IPS DF 6.9 (cell line): ENCODE data around the gene PLAAT5.

Experiments used
- DNase-seq: peaks from one replicate; pipeline ENCODE4 v3.0.0-alpha.2; 2013; ENCODE audit warnings: low read depth, low spot score
- H3K27ac ChIP-seq: one replicate; pipeline ENCODE4 v1.5.1; 2013; ENCODE audit warnings: low read length, control low read depth
- H3K27me3 ChIP-seq: 2 replicates; pipeline ENCODE4 v1.6.1; 2013; ENCODE audit warnings: mild to moderate bottlenecking, low read length; ENCODE audit not compliant: control insufficient read depth, insufficient read depth
- H3K36me3 ChIP-seq: 2 replicates; pipeline ENCODE4 v1.6.1; 2013; ENCODE audit warnings: low read length; ENCODE audit not compliant: control insufficient read depth, insufficient read depth
- H3K4me1 ChIP-seq: 2 replicates; pipeline ENCODE4 v1.6.1; 2013; ENCODE audit warnings: low read length; ENCODE audit not compliant: control insufficient read depth, insufficient read depth
- H3K4me3 ChIP-seq: 2 replicates; pipeline ENCODE4 v1.5.1; 2013; ENCODE audit warnings: mild to moderate bottlenecking, low read length
- H3K9me3 ChIP-seq: 2 replicates; pipeline ENCODE4 v1.6.1; 2013; ENCODE audit warnings: low read length, inconsistent platforms; ENCODE audit not compliant: control insufficient read depth, insufficient read depth
- whole genome bisulfite sequencing: extraction: QIAGEN DNeasy Blood & Tissue Kit; methylation state at CpG from one replicate; pipeline ENCODE4 v1.1.7; 2013; ENCODE audit warnings: mixed read lengths, missing lambda C conversion rate; ENCODE audit not compliant: insufficient read length, insufficient coverage; 5-methylcytosine and 5-hydroxymethylcytosine counted together

PLAAT5 gene

GRCh38 chr11:63512816-63513215, 21.8 kb upstream of the PLAAT5 start:
- no peaks in the 10 kb centered on the region for H3K27me3 ChIP-seq
- no peaks in the 10 kb centered on the region for H3K4me1 ChIP-seq
- H3K9me3 ChIP-seq, result no peaks in the 10 kb centered on the region
- no peak overlapping the region for H3K4me3 ChIP-seq
- no peak for DNase-seq
- H3K27ac ChIP-seq, result no peak overlapping the region
- WGBS, result no CpG with 5 or more reads among the region's 7 CpGs
- H3K36me3 ChIP-seq, result no peaks in the 10 kb centered on the region

GRCh38 chr11:63511048-63511748, 20.2 kb upstream of the PLAAT5 start:
- Histone ChIP-seq H3K27ac (no peak overlapping the region), H3K4me3 (no peak overlapping the region), H3K9me3 (no peaks in the 10 kb centered on the region), H3K4me1 (peaks cover 7% of the 10 kb centered on the region), H3K27me3 (no peaks in the 10 kb centered on the region), H3K36me3 (no peaks in the 10 kb centered on the region)
- DNase-seq, result no peak
- WGBS, result no CpG with 5 or more reads among the region's 11 CpGs

GRCh38 chr11:63510360-63511047, 19.5 kb upstream of the PLAAT5 start:
- no CpG with 5 or more reads among the region's 7 CpGs for WGBS

GRCh38 chr11:63508745-63509144, 17.8 kb upstream of the PLAAT5 start:
- Histone ChIP-seq H3K36me3 (no peaks in the 10 kb centered on the region), H3K27ac (no peak overlapping the region), H3K4me3 (no peak overlapping the region), H3K9me3 (no peaks in the 10 kb centered on the region), H3K27me3 (no peaks in the 10 kb centered on the region), H3K4me1 (peaks cover 9% of the 10 kb centered on the region)
- DNase-seq, result no peak
- no CpG with 5 or more reads among the region's 12 CpGs for WGBS

More at GRCh38 chr11:63510360-63511047, 19.5 kb upstream of the PLAAT5 start:
- Histone ChIP-seq H3K36me3 (no peaks in the 10 kb centered on the region), H3K27me3 (no peaks in the 10 kb centered on the region), H3K4me1 (peaks cover 9% of the 10 kb centered on the region), H3K4me3 (no peak overlapping the region), H3K27ac (no peak overlapping the region), H3K9me3 (no peaks in the 10 kb centered on the region)
- no peak for DNase-seq

- Histone ChIP-seq H3K27ac (no peak overlapping the region), H3K4me1 (peaks cover 11% of the 10 kb centered on the region), H3K4me3 (no peak overlapping the region), H3K27me3 (no peaks in the 10 kb centered on the region), H3K9me3 (no peaks in the 10 kb centered on the region), H3K36me3 (no peaks in the 10 kb centered on the region)
- no CpG with 5 or more reads among the region's 3 CpGs for WGBS
- no peak for DNase-seq
Observed at GRCh38 chr11:63508009-63508408, 17.0 kb upstream of the PLAAT5 start.

GRCh38 chr11:63507511-63507910, 16.5 kb upstream of the PLAAT5 start:
- H3K27me3 ChIP-seq, result no peaks in the 10 kb centered on the region
- peaks cover 11% of the 10 kb centered on the region for H3K4me1 ChIP-seq
- DNase-seq, result no peak
- H3K4me3 ChIP-seq, result no peak overlapping the region
- H3K27ac ChIP-seq, result no peak overlapping the region
- H3K9me3 ChIP-seq, result no peaks in the 10 kb centered on the region
- WGBS, result no CpG with 5 or more reads among the region's 2 CpGs
- no peaks in the 10 kb centered on the region for H3K36me3 ChIP-seq

GRCh38 chr11:63506876-63507275, 15.9 kb upstream of the PLAAT5 start:
- Histone ChIP-seq H3K9me3 (no peaks in the 10 kb centered on the region), H3K27me3 (no peaks in the 10 kb centered on the region), H3K4me1 (peaks cover 11% of the 10 kb centered on the region), H3K27ac (no peak overlapping the region), H3K4me3 (no peak overlapping the region), H3K36me3 (no peaks in the 10 kb centered on the region)
- DNase-seq, result no peak
- no CpG with 5 or more reads among the region's 2 CpGs for WGBS

GRCh38 chr11:63505857-63506528, 15.0 kb upstream of the PLAAT5 start, which contains the start of gene LGALS12:
Gene LGALS12, plus strand, starts transcription at chr11:63506084. Its CDS starts 375 bp downstream, at chr11:63506459.
- Histone ChIP-seq H3K27ac (no peak within 1 kb of the TSS), H3K27me3 (no peaks in the 10 kb centered on the region), H3K4me1 (peaks cover 11% of the 10 kb centered on the region), H3K36me3 (no peaks in the 10 kb centered on the region), H3K4me3 (no peak within 1 kb of the TSS), H3K9me3 (no peaks in the 10 kb centered on the region)
- WGBS, result no CpG with 5 or more reads among the region's 15 CpGs
- no peak for DNase-seq

GRCh38 chr11:63504933-63505586, 14.1 kb upstream of the PLAAT5 start:
- Histone ChIP-seq H3K9me3 (0 out of 2 replicates have a peak, but pooled peaks cover 1% of the 10 kb centered on the region), H3K4me1 (peaks cover 11% of the 10 kb centered on the region), H3K4me3 (no peak overlapping the region), H3K27ac (no peak overlapping the region), H3K27me3 (no peaks in the 10 kb centered on the region), H3K36me3 (no peaks in the 10 kb centered on the region)
- no peak for DNase-seq
- no CpG with 5 or more reads among the region's 4 CpGs for WGBS

- Histone ChIP-seq H3K4me3 (no peak overlapping the region), H3K9me3 (0 out of 2 replicates have a peak, but pooled peaks cover 1% of the 10 kb centered on the region), H3K27ac (no peak overlapping the region), H3K27me3 (no peaks in the 10 kb centered on the region), H3K4me1 (peaks cover 11% of the 10 kb centered on the region), H3K36me3 (no peaks in the 10 kb centered on the region)
- WGBS, result no CpG with 5 or more reads among the region's 1 CpG
- no peak for DNase-seq
Observed at GRCh38 chr11:63504054-63504453, 13.1 kb upstream of the PLAAT5 start.
